Nephron progenitor cell (in vitro differentiated cells): ENCODE data around the gene CD36.

Experiments used
- DNase-seq: peaks from one replicate; pipeline ENCODE4 v3.0.0; 2021
- H3K27ac Mint-ChIP-seq: 2 replicates; pipeline ENCODE4 v1.8.0; 2021; ENCODE audit warnings: mild to moderate bottlenecking, moderate library complexity, mixed read lengths
- H3K27me3 Mint-ChIP-seq: 2 replicates; pipeline ENCODE4 v1.8.0; 2021; ENCODE audit warnings: mild to moderate bottlenecking, low read depth, mixed read lengths; ENCODE audit not compliant: poor library complexity
- H3K36me3 Mint-ChIP-seq: 2 replicates; pipeline ENCODE4 v1.8.0; 2021; ENCODE audit warnings: low read depth, mixed read lengths
- H3K4me1 Mint-ChIP-seq: 2 replicates; pipeline ENCODE4 v1.8.0; 2021; ENCODE audit warnings: mixed read lengths
- H3K4me3 Mint-ChIP-seq: 2 replicates; pipeline ENCODE4 v1.8.0; 2021; ENCODE audit warnings: mild to moderate bottlenecking, moderate library complexity, mixed read lengths
- H3K9me3 Mint-ChIP-seq: 2 replicates; pipeline ENCODE4 v1.8.0; 2021; ENCODE audit warnings: mild to moderate bottlenecking, moderate library complexity, mixed read lengths
- TF ChIP-seq, protein P1 (sequence below): fragments of 200-600 bp; sonication (generic); IDR thresholded peaks from 2 replicates; pipeline ENCODE4 v1.5.0; 2021; ENCODE audit warnings: antibody characterized with exemption

CD36 gene

DNA sequence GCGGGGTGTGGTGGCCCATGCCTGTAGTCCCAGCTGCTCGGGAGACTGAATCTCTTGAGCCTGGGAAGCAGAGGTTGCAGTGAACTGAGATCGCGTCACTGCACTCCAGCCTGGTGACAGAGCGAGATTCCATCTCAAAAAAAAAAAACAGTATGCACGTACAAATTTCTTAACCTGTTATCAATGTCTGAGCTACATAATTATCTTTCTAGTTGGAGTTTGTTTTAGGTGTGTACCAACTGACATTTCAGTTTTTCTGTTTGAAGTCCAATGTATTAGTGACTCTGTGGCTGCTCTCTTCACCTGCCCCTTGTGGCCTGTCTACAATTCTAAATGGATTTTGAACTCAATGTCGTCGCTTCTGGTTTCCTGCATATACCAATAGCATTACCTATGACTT is 40.3 kb downstream of the CD36 start:
- H3K36me3 Mint-ChIP-seq, result no peaks in the 10 kb centered on the region
- peak overlapping the region; percentile 34 for H3K27ac Mint-ChIP-seq
- TF ChIP-seq, protein P1, sequence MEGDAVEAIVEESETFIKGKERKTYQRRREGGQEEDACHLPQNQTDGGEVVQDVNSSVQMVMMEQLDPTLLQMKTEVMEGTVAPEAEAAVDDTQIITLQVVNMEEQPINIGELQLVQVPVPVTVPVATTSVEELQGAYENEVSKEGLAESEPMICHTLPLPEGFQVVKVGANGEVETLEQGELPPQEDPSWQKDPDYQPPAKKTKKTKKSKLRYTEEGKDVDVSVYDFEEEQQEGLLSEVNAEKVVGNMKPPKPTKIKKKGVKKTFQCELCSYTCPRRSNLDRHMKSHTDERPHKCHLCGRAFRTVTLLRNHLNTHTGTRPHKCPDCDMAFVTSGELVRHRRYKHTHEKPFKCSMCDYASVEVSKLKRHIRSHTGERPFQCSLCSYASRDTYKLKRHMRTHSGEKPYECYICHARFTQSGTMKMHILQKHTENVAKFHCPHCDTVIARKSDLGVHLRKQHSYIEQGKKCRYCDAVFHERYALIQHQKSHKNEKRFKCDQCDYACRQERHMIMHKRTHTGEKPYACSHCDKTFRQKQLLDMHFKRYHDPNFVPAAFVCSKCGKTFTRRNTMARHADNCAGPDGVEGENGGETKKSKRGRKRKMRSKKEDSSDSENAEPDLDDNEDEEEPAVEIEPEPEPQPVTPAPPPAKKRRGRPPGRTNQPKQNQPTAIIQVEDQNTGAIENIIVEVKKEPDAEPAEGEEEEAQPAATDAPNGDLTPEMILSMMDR, result no peak
- no peak for DNase-seq
- H3K9me3 Mint-ChIP-seq, result no peaks in the 10 kb centered on the region
- no peak overlapping the region for H3K4me3 Mint-ChIP-seq
- peaks cover 3% of the 10 kb centered on the region for H3K27me3 Mint-ChIP-seq
- H3K4me1 Mint-ChIP-seq, result no peaks in the 10 kb centered on the region

DNA sequence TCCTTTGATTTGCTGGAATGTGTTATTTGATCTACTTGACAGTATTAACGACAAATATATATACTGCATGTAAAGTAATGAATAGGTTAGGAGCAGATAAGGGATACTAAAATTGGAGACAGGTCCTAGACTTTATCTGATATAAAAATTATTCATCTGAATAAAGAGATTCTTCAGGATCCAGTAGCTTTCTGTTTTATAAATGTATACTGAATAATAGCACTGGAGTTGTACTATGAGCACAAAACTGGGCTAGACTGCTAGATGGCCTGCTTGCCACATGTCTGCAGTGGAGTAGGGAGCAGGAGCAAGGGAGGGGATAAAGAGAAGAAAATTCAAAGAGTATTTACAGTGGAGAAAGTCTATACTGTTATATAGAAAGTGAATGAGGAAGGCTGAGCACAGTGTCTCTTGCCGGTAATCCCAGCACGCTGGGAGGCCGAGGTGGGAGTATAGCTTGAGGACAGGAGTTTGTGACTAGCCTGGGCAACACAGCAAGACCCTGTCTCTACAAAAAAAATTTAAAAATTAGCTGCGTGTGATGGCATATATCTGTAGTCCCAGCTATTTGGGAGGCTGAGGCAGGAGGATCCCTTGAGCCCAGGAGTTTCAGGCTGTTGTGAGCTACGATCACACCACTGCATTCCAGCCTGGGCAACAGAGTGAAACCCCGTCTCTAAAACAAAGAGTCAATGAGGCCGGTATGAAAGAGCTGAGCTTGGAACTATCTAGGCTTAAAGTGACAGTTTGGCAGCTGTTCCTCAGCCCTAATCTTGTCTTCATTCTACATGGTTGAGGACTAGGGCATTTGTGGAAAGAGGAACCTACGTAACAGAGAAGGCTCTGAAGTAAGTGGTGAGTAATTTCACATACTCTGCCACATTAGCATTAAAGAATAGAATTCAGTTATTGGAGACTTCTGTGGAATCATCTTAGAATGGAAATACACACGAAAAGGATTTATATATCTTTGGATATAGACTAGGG is 41.8 kb downstream of the CD36 start:
- Mint-ChIP-seq H3K36me3 (no peaks in the 10 kb centered on the region), H3K9me3 (peaks cover 11% of the 10 kb centered on the region), H3K4me1 (no peaks in the 10 kb centered on the region), H3K27me3 (peaks cover 3% of the 10 kb centered on the region), H3K4me3 (no peak overlapping the region), H3K27ac (no peak overlapping the region)
- TF ChIP-seq, protein P1, result no peak
- DNase-seq, result no peak

DNA sequence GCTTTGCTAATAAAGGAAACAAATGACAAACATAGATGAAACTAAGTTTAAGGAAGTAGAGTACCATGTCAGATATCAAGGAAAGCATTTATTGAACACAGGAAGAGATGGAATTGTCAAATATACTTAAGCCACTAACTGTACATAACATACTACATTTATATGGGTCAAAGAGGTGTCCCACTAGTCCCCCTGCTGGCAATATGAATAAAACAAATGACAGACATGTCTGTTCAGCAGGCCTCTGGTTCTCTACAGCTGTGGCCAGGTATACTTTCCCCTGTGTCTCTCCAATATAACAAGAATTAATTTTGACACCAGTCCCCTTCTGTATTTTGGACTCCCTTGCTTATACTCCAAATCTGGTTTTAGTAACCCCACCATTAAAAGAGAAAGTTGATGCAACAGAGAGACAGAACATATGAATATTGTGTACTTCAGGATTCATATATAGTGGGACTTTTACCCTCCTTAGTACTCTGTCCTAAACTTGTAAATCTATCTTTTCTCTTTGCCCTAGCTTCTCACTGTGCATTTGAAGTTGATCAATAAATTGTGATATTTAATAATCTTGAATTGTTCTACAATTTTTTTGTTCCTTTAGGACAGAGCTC is 42.9 kb downstream of the CD36 start:
- TF ChIP-seq, protein P1, result peak; percentile 42
- H3K27me3 Mint-ChIP-seq, result peaks cover 1% of the 10 kb centered on the region
- H3K4me3 Mint-ChIP-seq, result no peak overlapping the region
- no peak overlapping the region for H3K27ac Mint-ChIP-seq
- no peak for DNase-seq
- H3K9me3 Mint-ChIP-seq, result peaks cover 11% of the 10 kb centered on the region
- no peaks in the 10 kb centered on the region for H3K36me3 Mint-ChIP-seq
- no peaks in the 10 kb centered on the region for H3K4me1 Mint-ChIP-seq

DNA sequence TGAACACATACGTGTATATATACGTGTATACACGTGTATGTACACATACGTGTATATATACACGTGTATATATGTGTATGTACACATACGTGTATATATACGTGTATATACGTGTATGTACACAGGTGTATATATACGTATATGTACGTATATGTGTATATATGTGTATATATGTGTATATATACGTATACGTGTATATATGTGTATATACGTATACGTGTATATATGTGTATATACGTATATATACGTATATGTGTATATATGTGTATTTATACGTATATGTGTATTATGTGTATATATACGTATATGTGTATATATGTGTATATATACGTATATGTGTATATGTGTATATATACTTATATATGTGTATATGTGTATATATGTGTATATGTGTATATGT is 44.3 kb downstream of the CD36 start:
- H3K4me3 Mint-ChIP-seq, result no peak overlapping the region
- H3K27me3 Mint-ChIP-seq, result no peaks in the 10 kb centered on the region
- H3K36me3 Mint-ChIP-seq, result no peaks in the 10 kb centered on the region
- no peaks in the 10 kb centered on the region for H3K4me1 Mint-ChIP-seq
- peaks cover 11% of the 10 kb centered on the region for H3K9me3 Mint-ChIP-seq
- TF ChIP-seq, protein P1, result no peak
- H3K27ac Mint-ChIP-seq, result no peak overlapping the region
- no peak for DNase-seq

DNA sequence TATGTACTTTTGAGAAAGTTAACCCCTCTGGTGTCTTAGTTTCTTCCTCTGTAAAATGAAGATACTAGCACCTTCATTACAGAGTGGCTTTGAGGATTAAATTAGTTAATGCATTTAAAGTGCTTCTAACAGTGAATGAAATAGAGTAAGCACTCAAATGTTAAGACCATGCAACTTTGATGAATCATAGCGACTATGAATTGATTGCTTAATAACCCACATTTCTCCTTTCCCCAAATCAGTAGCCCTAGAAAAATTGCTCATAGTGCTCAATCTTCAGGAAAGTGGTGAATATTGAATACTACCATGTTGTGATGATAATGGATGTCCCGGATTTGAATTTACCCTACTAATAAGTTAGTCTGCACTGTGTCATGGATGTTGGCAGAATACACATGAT is 48.1 kb downstream of the CD36 start:
- Mint-ChIP-seq H3K4me1 (no peaks in the 10 kb centered on the region), H3K9me3 (peaks cover 17% of the 10 kb centered on the region), H3K27me3 (no peaks in the 10 kb centered on the region), H3K27ac (no peak overlapping the region), H3K36me3 (no peaks in the 10 kb centered on the region), H3K4me3 (no peak overlapping the region)
- TF ChIP-seq, protein P1, result no peak
- DNase-seq, result no peak
